Activated effector memory CD4-positive, alpha-beta T cell treated with Interleukin-2 at 50 U/mL for 16 hours (primary cell): ENCODE results near the gene SLC20A1.
"Not testable (repeated sequence)": the region's sequence is repeated elsewhere in the genome, so short reads cannot be mapped to it uniquely, and the experiment has no call there.

ENCODE experiments used
- DNase-seq: peaks from one replicate; pipeline ENCODE4 v3.0.0-alpha.2; 2020

SLC20A1 gene

GRCh38 chr2:112686348-112687217 lies 40.8 kb downstream of the SLC20A1 start:
- DNase-seq: no peak

DNA sequence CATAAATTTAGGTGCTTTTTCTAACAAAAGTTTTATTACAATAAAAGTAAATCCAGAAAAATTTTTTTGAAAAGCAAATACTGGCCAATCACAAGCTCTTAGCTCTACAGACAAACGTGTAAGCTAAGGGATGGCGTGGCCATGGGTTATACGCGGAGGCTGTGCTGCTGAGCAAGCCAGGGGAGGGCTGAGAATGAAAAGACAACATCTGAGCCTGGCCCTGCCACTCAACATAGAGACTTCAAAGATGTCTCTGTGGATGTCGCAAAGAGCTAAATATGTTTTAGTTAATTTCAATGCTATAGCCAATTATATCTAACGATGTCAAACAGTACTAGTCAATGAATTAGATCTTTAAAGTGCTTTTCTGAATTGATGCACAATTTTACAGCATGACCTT lies 41.8 kb downstream of the SLC20A1 start:
- no peak for DNase-seq

DNA sequence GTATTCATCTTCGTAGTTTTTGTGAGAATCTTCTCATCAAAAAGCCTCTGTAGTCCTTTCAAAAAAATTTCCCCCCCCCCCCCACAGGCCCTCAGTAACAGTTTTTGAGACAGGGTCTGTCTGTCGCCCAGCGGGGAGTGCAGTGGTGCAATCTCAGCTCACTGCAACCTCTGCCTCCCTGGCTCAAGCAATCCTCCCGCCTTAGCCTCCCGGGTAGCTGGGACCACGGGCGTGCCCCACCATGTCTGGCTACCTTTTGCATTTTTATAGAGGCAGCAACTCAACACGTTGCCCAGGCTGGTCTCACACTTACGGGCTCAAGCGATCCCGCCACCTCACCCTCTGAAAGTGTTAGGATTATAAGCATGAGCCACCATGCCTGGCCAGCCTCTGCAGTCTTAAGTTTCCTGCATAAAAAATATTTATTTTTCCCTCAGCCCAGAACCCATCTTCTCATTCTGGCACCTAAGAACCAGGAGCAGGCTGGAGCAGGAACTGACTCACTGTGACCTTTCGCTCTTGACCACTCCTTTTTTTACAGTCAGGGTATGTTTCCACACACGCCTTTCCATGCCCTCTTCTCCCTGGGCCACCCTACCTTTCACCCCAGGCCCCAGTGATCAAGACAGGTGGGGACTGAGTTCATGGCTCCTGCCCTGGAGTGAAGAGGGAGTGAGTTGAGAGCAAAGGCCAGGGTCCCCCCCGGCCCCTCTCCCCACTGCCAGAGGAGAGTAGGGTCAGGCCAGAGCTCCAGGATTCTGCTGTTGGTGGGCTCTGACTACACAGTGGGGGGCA lies 42.5 kb downstream of the SLC20A1 start:
- DNase-seq: no peak

DNA sequence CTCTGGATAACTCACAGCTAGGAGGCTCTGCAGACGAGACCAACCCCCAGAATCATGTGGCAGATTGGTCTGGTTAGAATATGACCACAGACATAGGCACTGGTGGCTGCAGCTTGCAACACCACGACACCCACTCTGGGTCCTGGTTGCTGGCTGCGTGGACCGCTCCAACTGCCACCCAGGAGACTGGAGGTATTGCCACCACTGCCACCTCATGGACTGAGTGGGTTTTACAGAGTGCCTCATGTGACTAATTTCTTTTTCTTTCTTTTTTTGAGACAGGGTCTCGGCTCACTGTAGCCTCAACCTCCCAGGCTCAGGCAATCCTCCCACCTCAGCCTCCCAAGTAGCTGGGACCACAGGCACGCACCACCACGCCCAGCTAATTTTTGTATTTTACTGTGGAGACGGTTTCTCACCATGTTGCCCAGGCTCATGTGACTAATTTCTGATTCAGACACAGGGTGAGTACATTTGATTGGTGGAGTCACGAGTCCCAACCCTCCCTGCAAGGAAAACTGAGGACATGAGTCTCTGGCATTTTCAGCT lies 45.2 kb downstream of the SLC20A1 start:
- DNase-seq: peak; percentile 49

DNA sequence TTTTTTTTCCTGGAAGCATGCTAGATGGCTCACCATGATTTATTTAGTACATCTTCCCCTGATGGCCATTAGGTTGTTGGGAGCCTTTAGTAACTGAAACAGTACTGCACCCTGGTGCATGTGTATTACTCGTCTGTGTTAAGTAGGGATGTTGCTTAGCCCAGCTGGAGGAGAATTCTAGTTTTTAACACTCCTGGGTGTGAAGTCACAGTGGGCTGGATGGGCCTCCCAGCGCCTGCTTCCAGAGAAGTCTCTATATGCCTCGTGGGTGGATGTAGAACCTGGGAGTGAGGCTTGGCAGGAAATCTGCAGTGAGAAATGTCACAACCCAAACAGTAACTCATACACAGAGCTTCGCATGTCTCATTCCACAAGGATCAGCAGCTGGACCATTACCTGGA lies 46.1 kb downstream of the SLC20A1 start:
- DNase-seq: no peak

- peak; percentile 56 for DNase-seq
Observed at GRCh38 chr2:112692495-112692911, 46.8 kb downstream of the SLC20A1 start.

DNA sequence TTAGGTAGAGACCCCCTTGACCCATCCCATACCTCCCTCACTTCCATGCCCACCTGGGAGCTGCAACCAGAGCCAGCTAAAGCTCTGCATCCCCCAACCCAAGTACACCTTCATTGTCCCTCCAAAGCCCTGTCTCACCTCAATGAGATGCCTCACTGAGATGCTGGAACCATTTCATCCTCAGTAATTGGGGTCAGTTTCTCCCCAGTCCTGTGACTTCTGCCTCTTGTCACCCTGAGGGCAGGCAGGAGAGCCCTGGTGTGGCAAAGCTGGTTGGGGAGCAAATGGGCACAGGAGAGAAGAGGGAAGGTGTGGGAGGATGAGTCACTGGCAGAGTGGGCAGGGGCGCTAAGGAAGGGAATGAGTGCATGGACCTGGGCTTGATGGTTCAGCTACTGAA lies 47.2 kb downstream of the SLC20A1 start:
- DNase-seq: no peak

- DNase-seq: no peak
Observed at GRCh38 chr2:112693596-112693995, 47.9 kb downstream of the SLC20A1 start.

DNA sequence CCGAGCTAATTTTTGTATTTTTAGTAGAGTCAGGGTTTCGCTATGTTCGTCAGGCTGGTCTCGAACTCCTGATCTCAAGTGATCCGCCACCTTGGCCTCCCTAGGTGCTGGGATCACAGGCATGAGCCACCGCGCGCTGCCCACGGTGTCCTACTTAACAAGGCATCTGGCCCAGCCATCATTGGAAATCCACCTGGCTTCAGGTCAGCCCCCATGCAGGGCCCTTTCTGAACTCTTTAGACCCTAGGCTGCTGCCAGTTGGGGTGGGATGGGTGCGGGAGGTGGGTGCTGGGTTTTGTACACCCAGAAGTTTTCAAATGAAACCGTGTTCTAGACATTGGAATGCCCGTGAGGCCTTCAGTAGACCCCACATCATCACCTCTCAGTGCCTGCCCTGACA lies 48.4 kb downstream of the SLC20A1 start:
- no peak for DNase-seq

DNA sequence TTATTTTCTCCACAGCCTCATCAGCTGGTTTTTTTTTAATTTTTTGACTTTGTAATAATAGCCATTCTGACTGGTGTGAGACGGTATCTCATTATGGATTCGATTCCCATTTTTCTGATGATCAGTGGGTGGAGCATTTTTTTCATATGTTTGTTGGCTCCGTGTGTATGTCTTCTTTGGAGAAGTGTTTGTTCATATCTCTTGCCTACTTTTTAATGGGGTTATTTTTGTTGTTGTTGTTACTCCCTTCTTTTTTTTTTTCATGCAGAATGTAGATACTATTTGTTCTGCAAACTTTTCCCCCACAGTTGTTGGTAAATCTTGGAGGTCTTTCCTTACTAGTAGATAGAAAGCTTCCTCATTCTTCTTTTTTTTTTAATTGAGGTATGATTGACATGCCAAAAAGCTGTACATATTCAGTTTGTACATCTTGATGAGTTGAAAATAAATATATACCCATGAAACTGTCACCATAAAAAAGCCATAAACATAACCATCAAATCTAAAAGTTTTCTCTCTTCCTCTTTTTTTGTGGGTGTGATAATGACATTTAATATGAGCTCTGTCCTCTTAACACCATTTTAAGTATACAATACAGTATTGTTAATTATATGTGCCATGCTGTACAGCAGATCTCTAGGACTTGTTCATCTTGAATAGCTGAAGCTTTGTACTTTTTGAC lies 53.2 kb downstream of the SLC20A1 start:
- DNase-seq: no peak

- DNase-seq: no peak
Observed at GRCh38 chr2:112699984-112700667, 54.4 kb downstream of the SLC20A1 start.

GRCh38 chr2:112701052-112701451 lies 55.3 kb downstream of the SLC20A1 start:
- DNase-seq: no peak

DNA sequence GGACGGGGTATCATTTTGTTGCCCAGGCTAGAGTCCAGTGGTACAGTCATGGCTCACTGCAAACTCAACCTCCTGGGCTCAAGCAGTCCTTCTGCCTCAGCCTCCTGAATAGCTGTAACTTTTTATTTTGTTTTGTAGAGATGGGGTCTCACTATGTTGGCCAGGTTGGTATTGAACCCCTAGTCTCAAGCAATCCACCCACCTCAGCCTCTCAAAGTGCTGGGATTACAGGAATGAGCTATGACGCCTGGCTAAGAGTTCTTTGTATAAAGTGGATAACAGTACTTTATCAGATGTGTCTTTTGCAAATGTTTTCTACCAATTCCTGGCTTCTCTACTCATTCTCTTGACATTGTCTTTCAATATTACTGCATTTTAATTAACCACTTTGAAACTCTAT lies 57.9 kb downstream of the SLC20A1 start:
- DNase-seq: no peak

- DNase-seq: no peak
Observed at GRCh38 chr2:112705575-112705974, 59.8 kb downstream of the SLC20A1 start.

DNA sequence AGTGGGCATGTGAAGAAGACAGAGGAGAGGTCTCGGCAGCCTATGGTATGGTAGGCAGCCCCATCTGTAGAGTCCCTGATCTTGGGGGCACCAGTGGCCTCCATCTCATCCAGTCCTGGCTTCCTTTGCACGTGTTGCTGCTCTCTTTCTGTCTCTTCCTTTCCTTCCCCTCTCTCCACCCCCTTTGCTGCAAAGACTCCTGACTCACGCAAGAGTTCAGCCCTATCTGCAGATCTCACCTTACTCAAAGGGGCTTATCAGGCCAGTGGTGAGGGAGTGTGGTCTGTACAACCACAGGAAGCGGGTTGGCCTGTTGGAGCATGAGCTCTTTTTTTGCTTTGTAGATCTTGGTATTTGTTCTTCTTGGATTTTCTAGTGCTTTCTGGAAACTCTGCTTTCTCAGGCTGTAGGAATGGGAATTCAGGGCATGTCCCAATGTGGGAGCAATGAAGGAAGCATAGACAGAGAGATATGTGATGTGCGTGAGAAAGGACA lies 60.5 kb downstream of the SLC20A1 start:
- DNase-seq: peak; percentile 33

- DNase-seq: not testable (repeated sequence)
Observed at GRCh38 chr2:112706947-112707346, 61.2 kb downstream of the SLC20A1 start.

- no peak for DNase-seq
Observed at GRCh38 chr2:112708968-112709367, 63.2 kb downstream of the SLC20A1 start.

GRCh38 chr2:112709703-112710102 lies 64.0 kb downstream of the SLC20A1 start:
- DNase-seq: no peak

DNA sequence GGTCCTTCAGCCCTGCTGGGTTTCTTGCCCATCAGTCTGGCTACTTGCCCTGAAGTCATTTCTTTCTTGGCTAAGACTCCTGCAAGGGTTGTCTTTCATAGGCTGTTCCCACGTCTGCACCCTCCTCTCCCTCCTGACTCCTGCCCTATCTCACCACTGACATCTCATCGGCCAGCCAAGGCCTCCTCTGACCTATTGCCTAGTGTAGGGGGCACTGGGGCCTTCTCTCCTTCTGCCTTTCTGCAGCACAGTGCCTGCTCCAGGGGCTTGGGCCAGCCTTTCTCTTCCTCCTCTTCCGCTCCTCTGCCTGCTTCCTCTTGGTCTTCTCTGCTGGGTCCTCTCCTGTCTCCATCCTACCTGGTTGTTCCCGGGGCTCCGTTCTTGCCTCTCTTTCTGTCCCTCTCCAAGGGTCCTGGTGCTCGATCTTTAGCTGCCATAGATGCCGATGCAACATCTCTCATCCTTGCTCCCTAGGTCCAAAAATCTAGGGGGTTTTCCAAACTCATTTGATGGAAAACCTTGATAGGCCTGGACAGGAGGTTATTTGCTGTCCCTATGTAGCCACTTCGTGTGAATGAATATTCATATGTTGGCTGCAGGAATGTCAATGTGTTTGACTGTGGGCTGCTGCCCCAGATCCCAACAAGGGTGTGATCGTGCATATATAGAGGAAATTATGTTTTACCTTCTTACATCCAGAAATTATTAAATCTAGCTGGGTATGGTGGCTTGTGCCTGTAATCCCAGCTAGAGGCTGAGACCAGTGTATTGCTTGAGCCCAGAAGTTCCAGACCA lies 65.4 kb downstream of the SLC20A1 start:
- no peak for DNase-seq

- DNase-seq: no peak
Observed at GRCh38 chr2:112712465-112712864, 66.7 kb downstream of the SLC20A1 start.

DNA sequence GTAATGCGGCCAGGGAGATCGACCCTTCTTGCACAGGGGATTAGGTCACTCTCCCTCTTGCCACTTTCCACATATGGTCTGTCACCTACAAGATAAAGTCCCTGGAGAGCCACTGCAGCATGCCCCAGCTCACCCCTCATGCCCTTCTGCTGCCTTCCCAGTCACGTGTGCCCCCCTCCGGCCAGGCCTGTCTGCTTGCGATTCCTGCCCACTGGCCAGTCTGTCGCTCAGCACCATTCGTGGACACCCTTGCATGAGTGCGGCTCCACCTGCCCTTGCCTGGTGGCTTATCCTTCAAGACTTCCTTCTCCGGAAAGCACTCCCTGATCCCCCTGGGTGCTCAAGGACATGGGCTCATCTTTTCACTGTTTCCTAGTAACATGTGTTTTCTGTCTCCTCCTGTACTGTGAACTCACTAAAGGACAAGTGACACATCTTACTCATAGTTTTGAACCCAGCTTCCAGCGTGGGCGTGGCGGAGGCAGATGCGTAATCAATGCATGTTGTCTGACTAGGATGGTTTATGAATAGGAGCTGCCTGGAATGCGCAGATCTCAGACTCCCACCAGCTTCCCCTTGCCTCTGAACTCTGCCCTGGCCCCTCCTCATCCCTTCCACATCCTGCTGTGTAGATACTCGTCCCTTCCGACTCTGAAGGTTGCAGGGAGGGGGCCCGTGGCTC lies 67.3 kb downstream of the SLC20A1 start:
- DNase-seq: no peak
